Tibial nerve (tissue), 4 donors: ENCODE data around the gene GALNT14.

ENCODE experiments used
- EP300 ChIP-seq, 2 donors: sonication (generic); formaldehyde crosslinking; IDR thresholded peaks; one replicate each; pipeline ENCODE4 v1.6.1; 2017; ENCODE audit warnings: antibody characterized with exemption in 2 of 2, mild to moderate bottlenecking in 1 of 2
- TF ChIP-seq, protein P1 (sequence below), 5 experiments: fragments of 200-600 bp in 3 of 5; fragments of 450-650 bp in 2 of 5; sonication (generic) in 3 of 5; IDR thresholded peaks; one replicate each; pipeline ENCODE4 v1.5.1; 2016 to 2019; ENCODE audit warnings: antibody characterized with exemption in 5 of 5, mild to moderate bottlenecking in 3 of 5, moderate library complexity in 2 of 5

DNA sequence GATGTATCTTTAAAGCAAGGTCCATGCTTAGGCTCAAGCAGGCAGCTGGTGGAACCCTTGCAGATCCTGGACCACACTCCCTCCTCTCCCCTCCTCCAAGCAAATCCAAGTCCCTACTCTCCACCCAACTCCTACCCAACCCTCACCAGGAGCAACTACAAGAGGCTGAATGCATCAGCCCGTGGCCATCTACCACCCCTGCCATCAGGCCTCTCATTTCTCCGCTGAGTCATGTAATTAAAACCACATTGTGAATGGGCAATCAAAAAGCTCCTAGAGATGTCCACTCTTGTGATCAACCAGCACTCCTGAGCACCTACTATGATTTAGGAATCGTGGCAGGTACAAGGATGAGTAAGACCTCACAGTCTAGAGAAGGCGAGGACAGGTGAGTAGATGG, 188.8 kb downstream of the GALNT14 start:
- TF ChIP-seq, protein P1, sequence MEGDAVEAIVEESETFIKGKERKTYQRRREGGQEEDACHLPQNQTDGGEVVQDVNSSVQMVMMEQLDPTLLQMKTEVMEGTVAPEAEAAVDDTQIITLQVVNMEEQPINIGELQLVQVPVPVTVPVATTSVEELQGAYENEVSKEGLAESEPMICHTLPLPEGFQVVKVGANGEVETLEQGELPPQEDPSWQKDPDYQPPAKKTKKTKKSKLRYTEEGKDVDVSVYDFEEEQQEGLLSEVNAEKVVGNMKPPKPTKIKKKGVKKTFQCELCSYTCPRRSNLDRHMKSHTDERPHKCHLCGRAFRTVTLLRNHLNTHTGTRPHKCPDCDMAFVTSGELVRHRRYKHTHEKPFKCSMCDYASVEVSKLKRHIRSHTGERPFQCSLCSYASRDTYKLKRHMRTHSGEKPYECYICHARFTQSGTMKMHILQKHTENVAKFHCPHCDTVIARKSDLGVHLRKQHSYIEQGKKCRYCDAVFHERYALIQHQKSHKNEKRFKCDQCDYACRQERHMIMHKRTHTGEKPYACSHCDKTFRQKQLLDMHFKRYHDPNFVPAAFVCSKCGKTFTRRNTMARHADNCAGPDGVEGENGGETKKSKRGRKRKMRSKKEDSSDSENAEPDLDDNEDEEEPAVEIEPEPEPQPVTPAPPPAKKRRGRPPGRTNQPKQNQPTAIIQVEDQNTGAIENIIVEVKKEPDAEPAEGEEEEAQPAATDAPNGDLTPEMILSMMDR (IDR thresholded peaks at IDR 0.05), result no peak
- no peak for TF ChIP-seq EP300 (IDR thresholded peaks at IDR 0.05)
